GM18505 (cell line): ENCODE results near the gene TMEM150C.

ENCODE experiments used
- ATAC-seq: cut with Tn5 transposase; IDR thresholded peaks from one replicate; pipeline ENCODE4 v1.9.1; 2021; ENCODE audit not compliant: unreplicated experiment
- POLR2A ChIP-seq: IDR thresholded peaks from 4 replicates; pipeline ENCODE4 v1.6.1; 2011; ENCODE audit warnings: borderline replicate concordance; ENCODE audit not compliant: insufficient read depth, insufficient read length; ENCODE audit errors: extremely low read depth

The TMEM150C gene

GRCh38 chr4:82458729-82459128 is 103.1 kb downstream of the TMEM150C start:
- ATAC-seq = no peak
- TF ChIP-seq POLR2A = no peak

- TF ChIP-seq POLR2A = no peak
- no peak for ATAC-seq
Measured at GRCh38 chr4:82457266-82457665, 104.5 kb downstream of the TMEM150C start.

GRCh38 chr4:82452026-82452425 is 109.8 kb downstream of the TMEM150C start:
- no peak for TF ChIP-seq POLR2A
- ATAC-seq = no peak

GRCh38 chr4:82450966-82451755 is 110.6 kb downstream of the TMEM150C start:
- no peak for ATAC-seq

GRCh38 chr4:82447886-82448285 is 113.9 kb downstream of the TMEM150C start:
- no peak for TF ChIP-seq POLR2A
- ATAC-seq = no peak

More at GRCh38 chr4:82450966-82451755, 110.6 kb downstream of the TMEM150C start:
- TF ChIP-seq POLR2A = no peak

GRCh38 chr4:82439088-82439487 is 122.7 kb downstream of the TMEM150C start:
- no peak for ATAC-seq
- TF ChIP-seq POLR2A = no peak

- no peak for ATAC-seq
- TF ChIP-seq POLR2A = no peak
Measured at GRCh38 chr4:82437285-82438005, 124.3 kb downstream of the TMEM150C start.

GRCh38 chr4:82436780-82437179 is 125.0 kb downstream of the TMEM150C start:
- TF ChIP-seq POLR2A = no peak
- ATAC-seq = no peak

GRCh38 chr4:82436130-82436529 is 125.7 kb downstream of the TMEM150C start:
- ATAC-seq = no peak
- no peak for TF ChIP-seq POLR2A

GRCh38 chr4:82434949-82435348 is 126.8 kb downstream of the TMEM150C start:
- no peak for TF ChIP-seq POLR2A
- ATAC-seq = no peak

- ATAC-seq = no peak
- no peak for TF ChIP-seq POLR2A
Measured at GRCh38 chr4:82433791-82434190, 128.0 kb downstream of the TMEM150C start.
